Measurements from ENCODE around the gene ESYT2. TPM values are rescaled to one million over a fixed set of nuclear protein-coding genes. Genes with fewer than 3 reads are reported as not detected.

The ESYT2 gene
- total and polyA plus RNA-seq, 9 of the 15 experiments (the other 6 are each of a cell fraction or from before 2014, with no cell fraction given) = 5.8 to 86.9 (median 64.7) TPM

DNA sequence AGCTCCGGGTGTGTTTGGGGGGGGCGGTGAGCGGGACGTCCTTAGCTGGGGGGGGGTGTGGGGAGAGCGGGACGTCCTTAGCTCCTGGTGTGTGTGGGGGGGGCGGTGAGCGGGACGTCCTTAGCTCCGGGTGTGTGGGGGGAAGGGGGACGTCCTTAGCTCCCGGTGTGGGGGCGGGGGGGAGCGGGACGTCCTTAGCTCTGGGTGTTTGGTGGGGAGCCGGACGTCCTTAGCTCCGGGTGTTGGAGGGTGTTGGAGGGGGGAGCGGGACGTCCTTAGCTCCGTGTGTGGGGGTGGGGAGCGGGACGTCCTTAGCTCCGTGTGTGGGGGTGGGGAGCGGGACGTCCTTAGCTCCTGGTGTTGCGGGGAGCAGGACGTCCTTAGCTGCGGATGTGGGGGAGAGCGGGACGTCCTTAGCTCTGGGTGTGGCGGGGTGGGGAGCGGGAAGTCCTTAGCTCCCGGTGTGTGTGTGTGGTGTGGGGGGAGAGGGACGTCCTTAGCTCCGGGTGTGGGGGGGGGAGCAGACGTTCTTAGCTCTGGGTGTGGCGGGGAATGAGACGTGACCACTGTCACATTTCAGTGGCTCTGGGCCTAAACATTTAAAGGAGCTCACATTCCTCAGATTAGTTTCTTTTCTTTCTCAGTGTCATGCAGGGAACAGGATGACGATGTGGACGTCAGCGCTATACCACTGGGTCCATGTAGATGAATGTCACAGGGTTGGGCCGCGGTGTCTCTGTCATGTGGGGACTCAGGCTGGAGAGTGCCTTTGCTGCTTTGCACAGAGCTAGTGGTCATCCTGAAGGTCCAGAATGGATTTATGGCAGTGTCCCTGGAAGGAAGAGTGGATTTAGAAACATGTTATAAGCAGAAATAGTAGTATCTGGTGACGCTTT is 34.5 kb upstream of the ESYT2 start (continued):
- TF ChIP-seq, protein P1, sequence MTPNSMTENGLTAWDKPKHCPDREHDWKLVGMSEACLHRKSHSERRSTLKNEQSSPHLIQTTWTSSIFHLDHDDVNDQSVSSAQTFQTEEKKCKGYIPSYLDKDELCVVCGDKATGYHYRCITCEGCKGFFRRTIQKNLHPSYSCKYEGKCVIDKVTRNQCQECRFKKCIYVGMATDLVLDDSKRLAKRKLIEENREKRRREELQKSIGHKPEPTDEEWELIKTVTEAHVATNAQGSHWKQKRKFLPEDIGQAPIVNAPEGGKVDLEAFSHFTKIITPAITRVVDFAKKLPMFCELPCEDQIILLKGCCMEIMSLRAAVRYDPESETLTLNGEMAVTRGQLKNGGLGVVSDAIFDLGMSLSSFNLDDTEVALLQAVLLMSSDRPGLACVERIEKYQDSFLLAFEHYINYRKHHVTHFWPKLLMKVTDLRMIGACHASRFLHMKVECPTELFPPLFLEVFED (CRISPR knock-in tag; conservative IDR thresholded peaks at IDR 0.05) = 0 out of 2 replicates have a peak, but pooled peaks have one; percentile 8
- TF ChIP-seq CBX1 (IDR thresholded peaks at IDR 0.05; ENCODE audit: low read depth) = no peak
- TF ChIP-seq MED1 (CRISPR knock-in tag; IDR thresholded peaks at IDR 0.05; ENCODE audit: borderline replicate concordance) = no peak
- TF ChIP-seq, protein P2, sequence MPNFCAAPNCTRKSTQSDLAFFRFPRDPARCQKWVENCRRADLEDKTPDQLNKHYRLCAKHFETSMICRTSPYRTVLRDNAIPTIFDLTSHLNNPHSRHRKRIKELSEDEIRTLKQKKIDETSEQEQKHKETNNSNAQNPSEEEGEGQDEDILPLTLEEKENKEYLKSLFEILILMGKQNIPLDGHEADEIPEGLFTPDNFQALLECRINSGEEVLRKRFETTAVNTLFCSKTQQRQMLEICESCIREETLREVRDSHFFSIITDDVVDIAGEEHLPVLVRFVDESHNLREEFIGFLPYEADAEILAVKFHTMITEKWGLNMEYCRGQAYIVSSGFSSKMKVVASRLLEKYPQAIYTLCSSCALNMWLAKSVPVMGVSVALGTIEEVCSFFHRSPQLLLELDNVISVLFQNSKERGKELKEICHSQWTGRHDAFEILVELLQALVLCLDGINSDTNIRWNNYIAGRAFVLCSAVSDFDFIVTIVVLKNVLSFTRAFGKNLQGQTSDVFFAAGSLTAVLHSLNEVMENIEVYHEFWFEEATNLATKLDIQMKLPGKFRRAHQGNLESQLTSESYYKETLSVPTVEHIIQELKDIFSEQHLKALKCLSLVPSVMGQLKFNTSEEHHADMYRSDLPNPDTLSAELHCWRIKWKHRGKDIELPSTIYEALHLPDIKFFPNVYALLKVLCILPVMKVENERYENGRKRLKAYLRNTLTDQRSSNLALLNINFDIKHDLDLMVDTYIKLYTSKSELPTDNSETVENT (CRISPR knock-in tag; IDR thresholded peaks at IDR 0.05) = 0 out of 2 replicates have a peak, but pooled peaks have one; percentile 8
- TF ChIP-seq SMARCE1 (IDR thresholded peaks at IDR 0.05) = peak; percentile 87
- no peak for TF ChIP-seq HNRNPUL1 (IDR thresholded peaks at IDR 0.05; ENCODE audit: low read length)
- no peak for TF ChIP-seq TARDBP (IDR thresholded peaks at IDR 0.05)
- TF ChIP-seq CSDE1 (IDR thresholded peaks at IDR 0.05) = 0 out of 4 replicates have a peak, but pooled peaks of 1 of the 2 experiments have one; percentile 36
- no peak for TF ChIP-seq JUNB (CRISPR knock-in tag; conservative IDR thresholded peaks at IDR 0.05)
- TF ChIP-seq RBM22 (IDR thresholded peaks at IDR 0.05; ENCODE audit: low read depth, low read length, poor library complexity, severe bottlenecking) = peak; percentile 81
- no peak for TF ChIP-seq ESRRB (CRISPR knock-in tag; IDR thresholded peaks at IDR 0.05; ENCODE audit: borderline replicate concordance)
- no peak for TF ChIP-seq PURB (CRISPR knock-in tag; IDR thresholded peaks at IDR 0.05; ENCODE audit: low read depth)
- peak; percentile 91; the same call in 1 of the 2 replicates for TF ChIP-seq HLTF (IDR thresholded peaks at IDR 0.05)
- peak; percentile 46; the same call in 1 of the 2 replicates for TF ChIP-seq OTX1 (CRISPR knock-in tag; IDR thresholded peaks at IDR 0.05)
- no peak for TF ChIP-seq SETDB1 (IDR thresholded peaks at IDR 0.05; ENCODE audit: low read length)
- TF ChIP-seq, protein P3, sequence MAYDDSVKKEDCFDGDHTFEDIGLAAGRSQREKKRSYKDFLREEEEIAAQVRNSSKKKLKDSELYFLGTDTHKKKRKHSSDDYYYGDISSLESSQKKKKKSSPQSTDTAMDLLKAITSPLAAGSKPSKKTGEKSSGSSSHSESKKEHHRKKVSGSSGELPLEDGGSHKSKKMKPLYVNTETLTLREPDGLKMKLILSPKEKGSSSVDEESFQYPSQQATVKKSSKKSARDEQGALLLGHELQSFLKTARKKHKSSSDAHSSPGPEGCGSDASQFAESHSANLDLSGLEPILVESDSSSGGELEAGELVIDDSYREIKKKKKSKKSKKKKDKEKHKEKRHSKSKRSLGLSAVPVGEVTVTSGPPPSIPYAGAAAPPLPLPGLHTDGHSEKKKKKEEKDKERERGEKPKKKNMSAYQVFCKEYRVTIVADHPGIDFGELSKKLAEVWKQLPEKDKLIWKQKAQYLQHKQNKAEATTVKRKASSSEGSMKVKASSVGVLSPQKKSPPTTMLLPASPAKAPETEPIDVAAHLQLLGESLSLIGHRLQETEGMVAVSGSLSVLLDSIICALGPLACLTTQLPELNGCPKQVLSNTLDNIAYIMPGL (CRISPR knock-in tag; IDR thresholded peaks at IDR 0.05) = no peak
- TF ChIP-seq E2F3 (CRISPR knock-in tag; IDR thresholded peaks at IDR 0.05) = no peak
- TF ChIP-seq ZNF146 (CRISPR knock-in tag; IDR thresholded peaks at IDR 0.05; ENCODE audit: unreplicated experiment) = no peak
- TF ChIP-seq, protein P4, sequence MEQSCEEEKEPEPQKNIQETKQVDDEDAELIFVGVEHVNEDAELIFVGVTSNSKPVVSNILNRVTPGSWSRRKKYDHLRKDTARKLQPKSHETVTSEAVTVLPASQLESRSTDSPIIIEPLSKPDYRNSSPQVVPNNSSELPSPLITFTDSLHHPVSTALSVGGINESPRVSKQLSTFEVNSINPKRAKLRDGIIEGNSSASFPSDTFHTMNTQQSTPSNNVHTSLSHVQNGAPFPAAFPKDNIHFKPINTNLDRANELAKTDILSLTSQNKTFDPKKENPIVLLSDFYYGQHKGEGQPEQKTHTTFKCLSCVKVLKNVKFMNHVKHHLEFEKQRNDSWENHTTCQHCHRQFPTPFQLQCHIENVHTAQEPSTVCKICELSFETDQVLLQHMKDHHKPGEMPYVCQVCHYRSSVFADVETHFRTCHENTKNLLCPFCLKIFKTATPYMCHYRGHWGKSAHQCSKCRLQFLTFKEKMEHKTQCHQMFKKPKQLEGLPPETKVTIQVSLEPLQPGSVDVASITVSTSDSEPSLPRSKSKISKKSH (CRISPR knock-in tag; IDR thresholded peaks at IDR 0.05) = no peak
- peak; percentile 78 for TF ChIP-seq TOE1 (IDR thresholded peaks at IDR 0.05; ENCODE audit: borderline replicate concordance)
- TF ChIP-seq TOE1 (CRISPR knock-in tag; IDR thresholded peaks at IDR 0.05; ENCODE audit: borderline replicate concordance, low read depth) = 0 out of 2 replicates have a peak, but pooled peaks have one; percentile 69

Measured in K562 (cell line).